ENCODE data around the gene MTTP.

MTTP gene

GRCh38 chr4:99587803-99588202, 13.2 kb downstream of the MTTP start:
- no peak for TF ChIP-seq CTCF (IDR thresholded peaks at IDR 0.05; ENCODE audit: extremely low read depth, insufficient read depth, missing control alignments)
- DNase-seq (ENCODE audit: low spot score): no peak
- in situ Hi-C loops (cut with MboI; ENCODE audit: low pct_unique_long_range_greater_than_20kb, low sequenced_read_pairs, unreplicated experiment): no loop called here

GRCh38 chr4:99591757-99592156, 17.1 kb downstream of the MTTP start:
- DNase-seq (ENCODE audit: low spot score): no peak
- in situ Hi-C loops (cut with MboI; ENCODE audit: low pct_unique_long_range_greater_than_20kb, low sequenced_read_pairs, unreplicated experiment): no loop called here
- TF ChIP-seq CTCF (IDR thresholded peaks at IDR 0.05; ENCODE audit: extremely low read depth, insufficient read depth, missing control alignments): no peak

GRCh38 chr4:99593781-99594641, 19.4 kb downstream of the MTTP start:
- DNase-seq (ENCODE audit: low spot score): no peak
- TF ChIP-seq CTCF (IDR thresholded peaks at IDR 0.05; ENCODE audit: extremely low read depth, insufficient read depth, missing control alignments): no peak
- in situ Hi-C loops (cut with MboI; ENCODE audit: low pct_unique_long_range_greater_than_20kb, low sequenced_read_pairs, unreplicated experiment): no loop called here

- TF ChIP-seq CTCF (IDR thresholded peaks at IDR 0.05; ENCODE audit: extremely low read depth, insufficient read depth, missing control alignments): no peak
- no peak for DNase-seq (ENCODE audit: low spot score)
- in situ Hi-C loops (cut with MboI; ENCODE audit: low pct_unique_long_range_greater_than_20kb, low sequenced_read_pairs, unreplicated experiment): no loop called here
Observed at GRCh38 chr4:99594818-99595217, 20.2 kb downstream of the MTTP start.

GRCh38 chr4:99606716-99607115, 32.1 kb downstream of the MTTP start:
- no peak for TF ChIP-seq CTCF (IDR thresholded peaks at IDR 0.05; ENCODE audit: extremely low read depth, insufficient read depth, missing control alignments)
- no peak for DNase-seq (ENCODE audit: low spot score)
- in situ Hi-C loops (cut with MboI; ENCODE audit: low pct_unique_long_range_greater_than_20kb, low sequenced_read_pairs, unreplicated experiment): no loop called here

GRCh38 chr4:99608417-99608816, 33.8 kb downstream of the MTTP start:
- in situ Hi-C loops (cut with MboI; ENCODE audit: low pct_unique_long_range_greater_than_20kb, low sequenced_read_pairs, unreplicated experiment): no loop called here
- no peak for TF ChIP-seq CTCF (IDR thresholded peaks at IDR 0.05; ENCODE audit: extremely low read depth, insufficient read depth, missing control alignments)
- DNase-seq (ENCODE audit: low spot score): no peak

Data from GM13977 (cell line).